Cardiac fibroblast (primary cell): ENCODE measurements around the gene POLR3G.

ENCODE experiments used
- DNase-seq, 2 donors: peaks; one replicate each; pipeline versions ENCODE4 v3.0.0 to v3.0.0-alpha.2; 2010; ENCODE audit warnings: low read depth in 2 of 2
- H3K4me3 ChIP-seq, 2 donors: replicated peaks in 1 of 2; 1 replicate in 1 of 2; 2 replicates in 1 of 2; pipeline ENCODE4 v1.5.1; 2011; ENCODE audit warnings: low read depth in 2 of 2, low read length in 2 of 2, mild to moderate bottlenecking in 2 of 2, moderate library complexity in 1 of 2
- TF ChIP-seq, protein P1 (sequence below): IDR thresholded peaks from one replicate; pipeline ENCODE4 v1.5.1; 2011; ENCODE audit warnings: low read depth, mild to moderate bottlenecking, low read length, inconsistent platforms

POLR3G gene

DNA sequence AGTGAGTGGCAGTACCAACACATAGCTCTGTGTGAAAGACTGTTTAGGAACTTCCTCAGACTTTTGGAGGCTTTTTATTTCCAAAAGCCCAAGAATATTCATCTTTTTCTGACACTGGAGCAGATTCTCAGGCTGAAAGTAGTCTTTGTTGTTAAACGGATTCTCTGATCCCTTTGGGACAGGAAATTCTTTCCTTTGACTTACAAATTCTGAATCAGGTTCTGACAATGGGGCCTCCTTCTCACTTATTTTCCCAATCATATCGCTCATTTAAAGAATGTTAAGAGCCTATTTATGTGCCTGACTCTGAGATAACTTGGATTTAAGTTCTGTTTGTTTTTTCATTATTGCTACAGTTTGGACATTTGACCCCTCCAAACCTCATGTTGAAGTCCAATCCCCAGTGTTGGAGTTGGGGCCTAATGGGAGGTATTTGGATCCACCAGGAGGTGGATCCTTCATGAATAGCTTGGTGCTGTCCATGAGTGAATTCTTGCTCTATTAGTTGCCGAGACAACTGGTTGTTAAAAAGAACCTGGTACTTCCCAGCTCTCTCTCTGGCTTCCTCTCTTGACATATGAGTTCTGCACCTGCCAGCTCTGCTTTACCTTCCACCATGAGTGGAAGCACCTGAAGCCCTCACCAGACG is 79.8 kb downstream of the POLR3G start:
- TF ChIP-seq, protein P1, sequence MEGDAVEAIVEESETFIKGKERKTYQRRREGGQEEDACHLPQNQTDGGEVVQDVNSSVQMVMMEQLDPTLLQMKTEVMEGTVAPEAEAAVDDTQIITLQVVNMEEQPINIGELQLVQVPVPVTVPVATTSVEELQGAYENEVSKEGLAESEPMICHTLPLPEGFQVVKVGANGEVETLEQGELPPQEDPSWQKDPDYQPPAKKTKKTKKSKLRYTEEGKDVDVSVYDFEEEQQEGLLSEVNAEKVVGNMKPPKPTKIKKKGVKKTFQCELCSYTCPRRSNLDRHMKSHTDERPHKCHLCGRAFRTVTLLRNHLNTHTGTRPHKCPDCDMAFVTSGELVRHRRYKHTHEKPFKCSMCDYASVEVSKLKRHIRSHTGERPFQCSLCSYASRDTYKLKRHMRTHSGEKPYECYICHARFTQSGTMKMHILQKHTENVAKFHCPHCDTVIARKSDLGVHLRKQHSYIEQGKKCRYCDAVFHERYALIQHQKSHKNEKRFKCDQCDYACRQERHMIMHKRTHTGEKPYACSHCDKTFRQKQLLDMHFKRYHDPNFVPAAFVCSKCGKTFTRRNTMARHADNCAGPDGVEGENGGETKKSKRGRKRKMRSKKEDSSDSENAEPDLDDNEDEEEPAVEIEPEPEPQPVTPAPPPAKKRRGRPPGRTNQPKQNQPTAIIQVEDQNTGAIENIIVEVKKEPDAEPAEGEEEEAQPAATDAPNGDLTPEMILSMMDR: no peak
- H3K4me3 ChIP-seq: no peak overlapping the region
- DNase-seq: no peak

DNA sequence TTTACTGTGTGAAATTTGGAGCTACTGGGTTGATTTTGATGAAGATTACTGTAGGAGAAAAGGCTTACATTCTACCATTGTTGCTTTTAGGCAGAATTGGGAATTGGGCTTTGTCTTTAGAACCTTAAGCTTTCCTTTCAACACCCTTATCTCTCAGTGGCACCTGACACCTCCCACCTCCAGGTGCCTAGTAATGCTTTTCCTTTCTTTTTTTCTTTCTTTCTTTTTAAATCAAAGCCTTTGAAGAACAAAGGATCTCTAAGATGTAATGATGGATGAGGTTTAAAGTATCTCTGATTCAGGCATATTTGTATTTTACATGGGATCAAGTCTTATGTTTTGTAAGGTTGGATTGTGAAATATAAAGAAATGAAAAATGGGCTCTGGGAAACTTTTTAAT is 81.0 kb downstream of the POLR3G start:
- TF ChIP-seq, protein P1: no peak
- no peak overlapping the region for H3K4me3 ChIP-seq
- no peak for DNase-seq

DNA sequence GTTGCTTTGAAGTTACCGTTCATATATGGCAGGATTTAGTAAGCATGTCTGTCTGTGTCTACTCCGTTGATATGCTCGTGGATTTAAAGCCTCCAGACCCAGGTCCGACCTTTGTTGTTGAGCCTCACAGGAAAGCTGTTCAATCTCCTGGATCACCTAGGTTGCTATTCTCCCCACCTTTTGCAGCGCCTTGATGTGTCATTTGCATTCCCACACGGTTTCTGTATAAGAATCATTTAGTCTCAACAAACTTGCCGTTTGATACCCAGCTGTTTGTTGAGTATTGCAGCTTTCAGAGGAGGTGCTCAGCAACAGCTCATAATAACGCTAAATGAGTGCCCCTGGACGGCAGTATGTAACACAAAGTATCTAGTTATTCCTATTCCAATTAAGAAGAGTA is 82.7 kb downstream of the POLR3G start:
- DNase-seq: no peak
- TF ChIP-seq, protein P1: no peak
- H3K4me3 ChIP-seq: no peak overlapping the region

DNA sequence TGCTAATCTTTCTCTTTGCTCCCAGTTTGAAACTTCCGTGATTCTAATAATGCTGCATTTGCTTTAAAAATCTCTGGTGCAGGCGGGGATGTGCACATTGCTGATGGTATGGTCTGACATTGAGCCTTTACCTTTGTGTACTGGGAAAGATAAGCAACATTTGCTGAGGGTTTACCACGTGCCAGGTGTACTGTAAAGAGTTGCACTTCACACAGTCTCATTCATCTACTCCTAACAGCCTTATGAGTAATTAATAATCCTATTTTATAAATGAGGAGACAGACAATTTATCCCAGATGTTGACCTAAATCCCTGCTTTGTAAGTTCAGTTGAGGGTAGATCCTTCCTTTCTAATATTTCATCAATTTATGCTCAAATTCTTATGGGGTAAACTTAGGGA is 83.2 kb downstream of the POLR3G start:
- H3K4me3 ChIP-seq: no peak overlapping the region
- TF ChIP-seq, protein P1: no peak
- no peak for DNase-seq

DNA sequence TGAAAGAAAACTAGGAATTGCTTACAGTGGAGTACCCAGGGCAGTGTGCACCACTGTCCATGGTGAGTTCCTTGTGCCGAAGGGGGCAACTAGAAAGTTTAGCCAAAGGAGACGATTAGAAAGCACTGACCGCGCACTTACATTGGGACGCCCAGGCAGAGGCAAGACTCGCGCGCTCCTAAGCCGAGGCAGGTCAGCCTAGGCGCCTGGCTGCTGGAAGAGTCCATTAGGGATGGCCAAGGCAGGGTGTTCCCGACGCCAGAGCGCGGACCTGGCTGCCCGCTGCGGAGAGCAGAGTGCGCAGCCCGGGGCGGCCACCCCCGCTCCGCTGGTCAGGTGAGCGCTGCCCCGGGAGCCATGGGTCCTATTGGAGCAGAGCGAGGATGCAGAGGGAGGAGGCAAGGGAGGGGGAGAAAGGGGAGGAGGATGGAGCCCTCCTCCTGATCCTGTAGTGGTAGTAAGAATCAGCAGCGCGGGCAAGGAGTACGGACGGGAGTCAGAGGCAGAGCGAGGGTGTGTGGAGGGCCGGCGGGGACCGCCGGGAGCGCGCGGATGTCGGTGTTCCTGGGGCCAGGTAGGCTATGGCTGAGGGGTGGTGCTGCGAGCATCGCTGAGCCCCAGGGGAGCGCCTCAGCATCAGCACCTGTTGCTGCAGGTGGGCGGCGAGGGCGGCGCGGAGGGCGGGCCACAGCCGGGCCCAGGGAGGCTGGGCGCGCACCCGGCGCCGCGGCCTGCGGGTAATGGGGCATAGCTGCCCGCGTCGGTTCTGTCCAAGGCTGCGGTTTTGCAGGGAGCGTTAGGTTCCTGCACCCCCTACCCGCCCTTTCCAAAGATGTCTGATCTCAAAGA is 83.9 kb downstream of the POLR3G start, which contains the start of gene ADGRV1:
Gene ADGRV1, plus strand, starts transcription at position 454 of the 849 bp plus-strand sequence. Its CDS starts 99 bp downstream, at position 553.
- H3K4me3 ChIP-seq: peak within 1 kb of the TSS; percentile 11 to 19
- TF ChIP-seq, protein P1: no peak
- peak; percentile 13 to 61 for DNase-seq

DNA sequence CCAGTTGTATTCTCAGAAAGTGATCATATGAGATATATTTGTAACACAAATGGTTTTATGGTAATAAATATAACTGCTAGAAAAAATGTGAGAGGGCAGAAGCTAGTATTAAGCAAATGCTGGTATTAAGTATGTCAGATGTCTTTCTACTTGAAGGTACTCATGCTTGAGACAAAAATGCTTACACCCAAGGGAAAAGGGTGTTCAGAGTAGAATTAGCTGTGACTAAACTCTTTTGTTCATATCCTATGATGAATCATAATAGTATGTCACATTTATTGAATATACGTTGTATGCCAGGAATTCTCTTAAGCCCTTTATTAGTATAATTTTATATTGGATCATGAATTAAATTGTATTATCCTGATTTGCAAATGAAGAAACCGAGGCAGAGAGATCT is 86.1 kb downstream of the POLR3G start:
- no peak overlapping the region for H3K4me3 ChIP-seq
- TF ChIP-seq, protein P1: no peak
- peak in 1 of 2 donors; percentile 30 for DNase-seq
